SU-DHL-6 (cell line): ENCODE results near the gene F2RL3.

Source experiments
- EZH2phosphoT487 ChIP-seq: fragments of 200-600 bp; sonication (generic), shearing (Covaris generic); conservative IDR thresholded peaks from 2 replicates; pipeline ENCODE4 v1.6.1; 2018; ENCODE audit warnings: mild to moderate bottlenecking, antibody characterized with exemption, low read length, moderate library complexity, mixed read lengths
- TF ChIP-seq, protein P1 (sequence below): fragments of 200-600 bp; sonication (generic); IDR thresholded peaks from one replicate; pipeline ENCODE4 v1.5.1; 2017; ENCODE audit warnings: antibody characterized with exemption, mild to moderate bottlenecking, low read length, moderate library complexity; ENCODE audit not compliant: insufficient read depth, poor library complexity, severe bottlenecking

- TF ChIP-seq, protein P1, sequence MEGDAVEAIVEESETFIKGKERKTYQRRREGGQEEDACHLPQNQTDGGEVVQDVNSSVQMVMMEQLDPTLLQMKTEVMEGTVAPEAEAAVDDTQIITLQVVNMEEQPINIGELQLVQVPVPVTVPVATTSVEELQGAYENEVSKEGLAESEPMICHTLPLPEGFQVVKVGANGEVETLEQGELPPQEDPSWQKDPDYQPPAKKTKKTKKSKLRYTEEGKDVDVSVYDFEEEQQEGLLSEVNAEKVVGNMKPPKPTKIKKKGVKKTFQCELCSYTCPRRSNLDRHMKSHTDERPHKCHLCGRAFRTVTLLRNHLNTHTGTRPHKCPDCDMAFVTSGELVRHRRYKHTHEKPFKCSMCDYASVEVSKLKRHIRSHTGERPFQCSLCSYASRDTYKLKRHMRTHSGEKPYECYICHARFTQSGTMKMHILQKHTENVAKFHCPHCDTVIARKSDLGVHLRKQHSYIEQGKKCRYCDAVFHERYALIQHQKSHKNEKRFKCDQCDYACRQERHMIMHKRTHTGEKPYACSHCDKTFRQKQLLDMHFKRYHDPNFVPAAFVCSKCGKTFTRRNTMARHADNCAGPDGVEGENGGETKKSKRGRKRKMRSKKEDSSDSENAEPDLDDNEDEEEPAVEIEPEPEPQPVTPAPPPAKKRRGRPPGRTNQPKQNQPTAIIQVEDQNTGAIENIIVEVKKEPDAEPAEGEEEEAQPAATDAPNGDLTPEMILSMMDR, result no peak
- no peak for TF ChIP-seq EZH2phosphoT487
These were observed 19.3 kb upstream of the F2RL3 start for GRCh38 chr19:16869331-16869972.
